ENCODE measurements around the gene LMOD2. TPM values are rescaled to one million over a fixed set of nuclear protein-coding genes. Genes with fewer than 3 reads are reported as not detected.

Gene LMOD2
- total RNA-seq, 3 donors from 2014 or later = not detected

DNA sequence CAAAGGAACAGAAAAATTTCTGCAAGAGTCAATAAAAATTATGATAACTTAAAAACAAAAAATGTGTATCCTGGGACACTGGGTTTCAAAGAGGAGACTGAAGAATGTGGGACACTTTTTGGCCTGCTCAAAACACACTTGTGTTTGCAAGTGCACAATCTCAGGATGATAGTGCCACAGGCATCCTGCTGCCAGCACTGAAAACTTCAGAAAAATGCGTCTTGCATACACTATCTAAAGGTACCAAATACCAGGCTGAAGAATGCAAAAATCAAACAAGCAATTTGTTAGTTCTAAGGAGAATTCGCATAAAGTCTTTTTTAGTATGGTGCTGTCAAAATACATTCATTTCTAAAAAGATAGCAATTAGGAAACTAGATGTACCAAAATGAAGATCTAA, 55.0 kb downstream of the LMOD2 start:
- H3K36me3 ChIP-seq = peaks cover 4% of the 10 kb centered on the region
- H3K4me1 ChIP-seq = peaks cover 0 to 4% of the 10 kb centered on the region in 2 donors
- intact Hi-C loops (cut with DNase I; ENCODE audit: low total_unique reads) = no loop called here
- no peak for DNase-seq (ENCODE audit: low spot score in 2 of 2)
- H3K27ac ChIP-seq = no peak overlapping the region
- H3K27me3 ChIP-seq = no peaks in the 10 kb centered on the region
- TF ChIP-seq POLR2A (IDR thresholded peaks at IDR 0.05) = no peak
- TF ChIP-seq, protein P1, sequence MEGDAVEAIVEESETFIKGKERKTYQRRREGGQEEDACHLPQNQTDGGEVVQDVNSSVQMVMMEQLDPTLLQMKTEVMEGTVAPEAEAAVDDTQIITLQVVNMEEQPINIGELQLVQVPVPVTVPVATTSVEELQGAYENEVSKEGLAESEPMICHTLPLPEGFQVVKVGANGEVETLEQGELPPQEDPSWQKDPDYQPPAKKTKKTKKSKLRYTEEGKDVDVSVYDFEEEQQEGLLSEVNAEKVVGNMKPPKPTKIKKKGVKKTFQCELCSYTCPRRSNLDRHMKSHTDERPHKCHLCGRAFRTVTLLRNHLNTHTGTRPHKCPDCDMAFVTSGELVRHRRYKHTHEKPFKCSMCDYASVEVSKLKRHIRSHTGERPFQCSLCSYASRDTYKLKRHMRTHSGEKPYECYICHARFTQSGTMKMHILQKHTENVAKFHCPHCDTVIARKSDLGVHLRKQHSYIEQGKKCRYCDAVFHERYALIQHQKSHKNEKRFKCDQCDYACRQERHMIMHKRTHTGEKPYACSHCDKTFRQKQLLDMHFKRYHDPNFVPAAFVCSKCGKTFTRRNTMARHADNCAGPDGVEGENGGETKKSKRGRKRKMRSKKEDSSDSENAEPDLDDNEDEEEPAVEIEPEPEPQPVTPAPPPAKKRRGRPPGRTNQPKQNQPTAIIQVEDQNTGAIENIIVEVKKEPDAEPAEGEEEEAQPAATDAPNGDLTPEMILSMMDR (IDR thresholded peaks at IDR 0.05) = no peak
- no peak for TF ChIP-seq POLR2AphosphoS5 (IDR thresholded peaks at IDR 0.05)
- no peaks in the 10 kb centered on the region for H3K9me3 ChIP-seq
- H3K4me3 ChIP-seq = no peak overlapping the region

DNA sequence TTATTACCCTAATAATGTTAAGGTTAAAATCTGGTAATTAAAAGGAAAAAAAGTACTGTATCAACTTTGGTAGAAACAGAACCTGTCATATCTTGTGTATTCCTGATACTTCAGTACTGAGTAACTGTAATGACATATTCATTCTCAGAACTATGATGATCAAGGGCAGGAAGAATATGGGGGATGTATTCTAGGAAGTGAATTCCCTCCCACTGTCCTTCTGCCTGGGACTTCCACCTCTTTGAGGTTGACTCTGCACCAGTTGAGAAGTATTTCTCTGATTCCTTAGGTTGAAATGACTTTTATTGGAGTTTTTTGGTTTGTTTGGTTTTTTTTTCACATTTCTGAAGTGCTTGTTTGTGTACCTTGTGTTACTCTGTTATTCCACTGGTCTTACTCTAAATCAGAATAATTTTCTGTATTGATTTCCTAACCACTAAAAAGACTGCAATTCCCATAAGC, 56.2 kb downstream of the LMOD2 start:
- Histone ChIP-seq H3K27ac (no peak overlapping the region), H3K4me3 (no peak overlapping the region), H3K36me3 (peaks cover 4% of the 10 kb centered on the region), H3K27me3 (no peaks in the 10 kb centered on the region), H3K9me3 (no peaks in the 10 kb centered on the region), H3K4me1 (peaks cover 0 to 4% of the 10 kb centered on the region in 2 donors)
- no peak for TF ChIP-seq POLR2A (IDR thresholded peaks at IDR 0.05)
- no peak for TF ChIP-seq POLR2AphosphoS5 (IDR thresholded peaks at IDR 0.05)
- TF ChIP-seq, protein P1 (IDR thresholded peaks at IDR 0.05) = no peak
- DNase-seq (ENCODE audit: low spot score in 2 of 2) = no peak
- intact Hi-C loops (cut with DNase I; ENCODE audit: low total_unique reads) = no loop called here

DNA sequence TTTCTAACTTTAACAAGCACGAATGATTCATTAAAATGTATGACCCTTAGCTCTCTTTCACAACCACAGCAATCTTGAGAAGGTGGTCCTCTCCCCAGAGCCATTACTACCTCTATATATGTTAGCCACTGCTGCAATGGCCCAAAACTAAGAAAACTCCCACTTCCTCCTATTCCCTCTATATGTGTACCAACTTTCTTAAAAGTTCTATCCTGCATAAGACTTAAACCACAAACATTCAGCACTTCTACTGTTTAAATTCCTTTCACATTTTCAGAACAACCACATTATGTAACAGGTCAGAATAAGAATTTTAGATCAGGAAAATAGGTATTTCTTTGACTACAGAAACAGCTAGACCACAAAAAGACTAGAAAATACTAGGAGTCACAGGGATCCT, 57.0 kb downstream of the LMOD2 start:
- H3K27ac ChIP-seq = no peak overlapping the region
- H3K4me3 ChIP-seq = no peak overlapping the region
- intact Hi-C loops (cut with DNase I; ENCODE audit: low total_unique reads) = no loop called here
- peaks cover 0 to 4% of the 10 kb centered on the region in 2 donors for H3K4me1 ChIP-seq
- peaks cover 1% of the 10 kb centered on the region for H3K36me3 ChIP-seq
- TF ChIP-seq POLR2AphosphoS5 (IDR thresholded peaks at IDR 0.05) (no peak), POLR2A (IDR thresholded peaks at IDR 0.05) (no peak)
- TF ChIP-seq, protein P1 (IDR thresholded peaks at IDR 0.05) = no peak
- no peaks in the 10 kb centered on the region for H3K9me3 ChIP-seq
- no peak for DNase-seq (ENCODE audit: low spot score in 2 of 2)
- H3K27me3 ChIP-seq = no peaks in the 10 kb centered on the region

Other genes starting within 250 kb of the LMOD2 start
- gene IQUB, start 121.3 kb upstream of the LMOD2 start, total RNA-seq = 1 to 10 TPM in 2 of 3 donors, under 1 TPM in 1; 0.32 to 8.2 (median 3.3) TPM
- 10 to 100 TPM; 34.9 to 73.3 (median 43.3) TPM for gene NDUFA5, start 98.0 kb upstream of the LMOD2 start, total RNA-seq
- under 1 TPM in 1 of 3 donors, not detected in 2; 0.15 TPM for gene ASB15, start 54.0 kb upstream of the LMOD2 start, total RNA-seq
- 10 to 100 TPM; 27.8 to 38.3 (median 37.8) TPM for gene WASL, start 93.1 kb downstream of the LMOD2 start, total RNA-seq
- under 1 TPM in 1 of 3 donors, not detected in 2; 0.15 TPM for gene HYAL4, start 189.3 kb downstream of the LMOD2 start, total RNA-seq